HepG2 (cell line): ENCODE data around the gene GDF11. TPM values are rescaled to one million over a fixed set of nuclear protein-coding genes. Genes with fewer than 3 reads are reported as not detected.

ENCODE experiments used
- ATAC-seq: fragments of 200-7000 bp; cut with Tn5 transposase; 3 replicates; pipeline ENCODE4 v1.9.1; 2020; ENCODE audit warnings: mild to moderate bottlenecking, moderate library complexity
- BruUV-seq: library from RNA; stranded (reverse); fragments of 400-500 nt; replicated peaks from 2 replicates; lab custom pipeline; 2021; lab: Mats Ljungman, UMichigan
- CTCF ChIA-PET: fragments of 300-600 bp; formaldehyde crosslinking; extraction: SDS; loops from one replicate; lab custom pipeline; 2021; ENCODE audit warnings: low total read pairs, inconsistent platforms, low intra/inter-chr PET ratio; lab: Yijun Ruan, JAX
- POLR2A ChIA-PET: fragments of 350-600 bp; sonication (Branson Sonifier 250); formaldehyde crosslinking; loops from one replicate; lab custom pipeline; 2020; ENCODE audit warnings: antibody characterized with exemption, inconsistent platforms; lab: Yijun Ruan, JAX
- DNase-seq: peaks from one replicate; pipeline ENCODE4 v3.0.0-alpha.2; 2015; ENCODE audit warnings: low spot score
- FAIRE-seq: peaks from 3 replicates; lab custom pipeline; 2011; peaks lifted over from hg19 to GRCh38; lab: Jason Lieb, UNC
- H2AFZ ChIP-seq: one replicate; pipeline ENCODE4 v1.6.1; 2011; ENCODE audit warnings: low read length, inconsistent platforms
- H3K27ac ChIP-seq: fragments of 300-600 bp; 3 replicates; pipeline ENCODE4 v1.8.0; 2011; ENCODE audit warnings: mixed run types, mild to moderate bottlenecking, mixed read lengths, low read length, inconsistent platforms; ENCODE audit not compliant: insufficient read depth; ENCODE audit errors: extremely low read length
- H3K27me3 ChIP-seq, 2 experiments: fragments of 200-600 bp in 1 of 2; 2 replicates in 1 of 2; 3 replicates in 1 of 2; pipeline versions ENCODE4 v1.6.0 to v1.8.0; 2011; ENCODE audit warnings: low read length in 2 of 2, mild to moderate bottlenecking in 2 of 2, moderate library complexity in 2 of 2, inconsistent platforms in 1 of 2; ENCODE audit not compliant: insufficient read depth in 2 of 2, control insufficient read depth in 1 of 2
- H3K36me3 ChIP-seq, 2 experiments: fragments of 200-600 bp in 1 of 2; replicated peaks in 1 of 2; 2 replicates in 1 of 2; 3 replicates in 1 of 2; pipeline versions ENCODE4 v1.5.1 to v1.8.0; 2011; ENCODE audit warnings: low read length in 2 of 2, inconsistent platforms in 1 of 2; ENCODE audit not compliant: insufficient read depth in 2 of 2, control insufficient read depth in 1 of 2
- H3K4me1 ChIP-seq: 2 replicates; pipeline ENCODE4 v1.5.1; 2012; ENCODE audit warnings: low read length, inconsistent platforms; ENCODE audit not compliant: insufficient read depth
- H3K4me2 ChIP-seq: 2 replicates; pipeline ENCODE4 v1.6.0; 2011; ENCODE audit warnings: low read depth, low read length, inconsistent platforms
- H3K4me3 ChIP-seq, 3 experiments: fragments of 200-600 bp in 1 of 3; sonication (generic), shearing (Covaris generic) in 1 of 3; replicated peaks in 1 of 3; 2 replicates each; pipeline ENCODE4 v1.5.1; 2011 to 2016; ENCODE audit warnings: low read length in 3 of 3, inconsistent platforms in 2 of 3, low read depth in 2 of 3, mild to moderate bottlenecking in 2 of 3, control low read depth in 1 of 3, mixed read lengths in 1 of 3; ENCODE audit not compliant: insufficient read depth in 1 of 3
- H3K79me2 ChIP-seq: one replicate; pipeline ENCODE4 v1.6.1; 2011; ENCODE audit warnings: low read length, inconsistent platforms; ENCODE audit not compliant: insufficient read depth
- H3K9ac ChIP-seq: 2 replicates; pipeline ENCODE4 v1.6.0; 2011; ENCODE audit warnings: mild to moderate bottlenecking, low read depth, low read length, inconsistent platforms; ENCODE audit not compliant: insufficient read depth
- H3K9me3 ChIP-seq: 2 replicates; pipeline ENCODE4 v1.5.1; 2012; ENCODE audit warnings: mild to moderate bottlenecking, low read length
- H4K20me1 ChIP-seq: 2 replicates; pipeline ENCODE4 v1.6.0; 2011; ENCODE audit warnings: inconsistent platforms, mild to moderate bottlenecking, low read length, moderate library complexity; ENCODE audit not compliant: insufficient read depth
- AKNA ChIP-seq: sonication (generic); formaldehyde crosslinking; IDR thresholded peaks from 2 replicates; pipeline ENCODE4 v1.4.0; 2020; ENCODE audit warnings: missing genetic modification reagents, borderline replicate concordance
- ARNT2 ChIP-seq: sonication (generic); formaldehyde crosslinking; IDR thresholded peaks from 2 replicates; pipeline ENCODE4 v1.8.0; 2022; ENCODE audit warnings: mild to moderate bottlenecking, low read depth, missing genetic modification reagents, moderate library complexity
- ELF4 ChIP-seq: sonication (generic); formaldehyde crosslinking; IDR thresholded peaks from 2 replicates; pipeline ENCODE4 v1.5.0; 2020; ENCODE audit warnings: missing genetic modification reagents, mild to moderate bottlenecking, moderate library complexity, borderline replicate concordance
- FOXM1 ChIP-seq: sonication (generic); formaldehyde crosslinking; IDR thresholded peaks from 2 replicates; pipeline ENCODE4 v1.5.0; 2020; ENCODE audit warnings: missing genetic modification reagents
- FUBP1 ChIP-seq: sonication (generic); formaldehyde crosslinking; IDR thresholded peaks from 2 replicates; pipeline ENCODE4 v1.5.1; 2020; ENCODE audit warnings: missing genetic modification reagents, mild to moderate bottlenecking, borderline replicate concordance
- HNRNPL ChIP-seq: fragments of 200-400 bp; formaldehyde crosslinking; IDR thresholded peaks from 2 replicates; pipeline ENCODE4 v1.6.1; 2017; ENCODE audit warnings: mild to moderate bottlenecking, low read depth, low read length
- NCOA2 ChIP-seq: sonication (generic); formaldehyde crosslinking; IDR thresholded peaks from 2 replicates; pipeline ENCODE4 v1.8.0; 2022; ENCODE audit warnings: inconsistent platforms
- ZKSCAN8 ChIP-seq: IDR thresholded peaks from 2 replicates; pipeline ENCODE4 v1.6.1; 2016; ENCODE audit warnings: borderline replicate concordance, missing genetic modification reagents, missing compliant biosample characterization
- ZNF180 ChIP-seq: sonication (generic); formaldehyde crosslinking; IDR thresholded peaks from 2 replicates; pipeline ENCODE4 v1.4.0; 2020; ENCODE audit warnings: low read depth, missing genetic modification reagents, borderline replicate concordance
- ZNF768 ChIP-seq: sonication (generic); formaldehyde crosslinking; IDR thresholded peaks from 2 replicates; pipeline ENCODE4 v1.4.0; 2020; ENCODE audit warnings: missing genetic modification reagents
- WGBS: methylation state at CpG from one replicate; pipeline ENCODE4 v1.1.6; 2017; ENCODE audit warnings: low lambda C conversion rate; 5-methylcytosine and 5-hydroxymethylcytosine counted together
- in situ Hi-C: cut with HindIII; loops from 2 replicates; pipeline ENCODE4 v1.10.0; 2017; ENCODE audit warnings: low pct_unique_long_range_greater_than_20kb; ENCODE audit not compliant: extremely low pct_ligation_motif_present
- intact Hi-C: fragments of 100-400 bp; cut with micrococcal nuclease; formaldehyde crosslinking; loops from one replicate; pipeline ENCODE4 v1.10.0; 2022; ENCODE audit not compliant: unreplicated experiment
- polyA plus RNA-seq, 8 experiments: library from polyadenylated mRNA; depleted of rRNA in 3 of 8; stranded (reverse) in 7 of 8; unstranded in 1 of 8; fragments of >200 nt; fragmentation: Illumina TruSeq in 4 of 8; extraction: Trizol in 4 of 8; gene quantifications; 2 replicates each; pipeline versions ENCODE4 v1.2.1 to v1.2.3, GENCODE V29; 2011 to 2016; ENCODE audit warnings: low read depth in 4 of 8, missing spikeins in 1 of 8, mixed read lengths in 1 of 8; ENCODE audit not compliant: insufficient read depth in 1 of 8
- total RNA-seq, 5 experiments: library from RNA; depleted of rRNA; stranded (reverse); fragments of >200 nt; fragmentation: Illumina TruSeq; extraction: Trizol; gene quantifications; 2 replicates each; pipeline ENCODE4 v1.2.3, GENCODE V29; 2016; ENCODE audit warnings: low read depth in 1 of 5

GDF11 gene
- total and polyA plus RNA-seq, 2 of the 13 experiments (the other 11 are each of a cell fraction or from before 2014, with no cell fraction given): 0.63 to 1.5 TPM

GRCh38 chr12:55693323-55694187 is 49.4 kb upstream of the GDF11 start:
- DNase-seq: no peak
- Histone ChIP-seq H3K27me3 (peaks cover 0 to 2% of the 10 kb centered on the region in 2 experiments; a peak in 2 of 5 replicates), H3K4me3 (no peak overlapping the region), H3K36me3 (no peaks in the 10 kb centered on the region), H3K4me2 (no peak overlapping the region), H3K79me2 (no peaks in the 10 kb centered on the region), H3K4me1 (peaks cover 26% of the 10 kb centered on the region), H2AFZ (no peak overlapping the region), H4K20me1 (no peaks in the 10 kb centered on the region), H3K27ac (no peak overlapping the region), H3K9ac (no peak overlapping the region), H3K9me3 (no peaks in the 10 kb centered on the region)
- FAIRE-seq: no peak
- BruUV-seq: no TSS peak
- ATAC-seq: no peak
- POLR2A ChIA-PET: interaction anchor here (0.7 kb wide), 1 partner anchor 10 kb away, joined by 3 read pairs; no protein-coding TSS in a partner anchor
- in situ Hi-C loops: no loop called here
- CTCF ChIA-PET: no interaction called here
- TF ChIP-seq ZNF180 (CRISPR knock-in tag) (no peak), ARNT2 (CRISPR knock-in tag) (no peak), NCOA2 (CRISPR knock-in tag) (no peak), ZNF768 (CRISPR knock-in tag) (no peak), ZKSCAN8 (no peak)
- 95% methylated on average over 4 of the region's 7 CpGs for WGBS
- intact Hi-C loops: no loop called here

- FAIRE-seq: no peak
- no peaks in the 10 kb centered on the region for H4K20me1 ChIP-seq
- DNase-seq: no peak
- no peak overlapping the region for H3K9ac ChIP-seq
- H3K79me2 ChIP-seq: no peaks in the 10 kb centered on the region
- no peak overlapping the region for H3K27ac ChIP-seq
- peaks cover 0 to 2% of the 10 kb centered on the region in 2 experiments; a peak in 2 of 5 replicates for H3K27me3 ChIP-seq
- 100% methylated on average over 3 of the region's 7 CpGs for WGBS
- in situ Hi-C loops: no loop called here
- no TSS peak for BruUV-seq
- no peaks in the 10 kb centered on the region for H3K36me3 ChIP-seq
- H2AFZ ChIP-seq: no peak overlapping the region
- no peak for ATAC-seq
- peaks cover 29% of the 10 kb centered on the region for H3K4me1 ChIP-seq
- H3K4me3 ChIP-seq: no peak overlapping the region
- POLR2A ChIA-PET: interaction anchor here (0.7 kb wide), 1 partner anchor 10 kb away, joined by 3 read pairs; no protein-coding TSS in a partner anchor
- intact Hi-C loops: no loop called here
- no peak overlapping the region for H3K4me2 ChIP-seq
- CTCF ChIA-PET: no interaction called here
- no peaks in the 10 kb centered on the region for H3K9me3 ChIP-seq
- TF ChIP-seq HNRNPL (no peak), AKNA (CRISPR knock-in tag) (no peak), FUBP1 (CRISPR knock-in tag) (no peak), FOXM1 (CRISPR knock-in tag) (no peak), ELF4 (no peak)
Observed at GRCh38 chr12:55694188-55694515, 48.8 kb upstream of the GDF11 start.
